GM21528 (cell line): ENCODE results near the gene TRDMT1.

Source experiments
- ATAC-seq: cut with Tn5 transposase; IDR thresholded peaks from one replicate; pipeline ENCODE4 v1.9.1; 2021; ENCODE audit warnings: mild to moderate bottlenecking, moderate library complexity; ENCODE audit not compliant: unreplicated experiment, low FRiP score

TRDMT1 gene

DNA sequence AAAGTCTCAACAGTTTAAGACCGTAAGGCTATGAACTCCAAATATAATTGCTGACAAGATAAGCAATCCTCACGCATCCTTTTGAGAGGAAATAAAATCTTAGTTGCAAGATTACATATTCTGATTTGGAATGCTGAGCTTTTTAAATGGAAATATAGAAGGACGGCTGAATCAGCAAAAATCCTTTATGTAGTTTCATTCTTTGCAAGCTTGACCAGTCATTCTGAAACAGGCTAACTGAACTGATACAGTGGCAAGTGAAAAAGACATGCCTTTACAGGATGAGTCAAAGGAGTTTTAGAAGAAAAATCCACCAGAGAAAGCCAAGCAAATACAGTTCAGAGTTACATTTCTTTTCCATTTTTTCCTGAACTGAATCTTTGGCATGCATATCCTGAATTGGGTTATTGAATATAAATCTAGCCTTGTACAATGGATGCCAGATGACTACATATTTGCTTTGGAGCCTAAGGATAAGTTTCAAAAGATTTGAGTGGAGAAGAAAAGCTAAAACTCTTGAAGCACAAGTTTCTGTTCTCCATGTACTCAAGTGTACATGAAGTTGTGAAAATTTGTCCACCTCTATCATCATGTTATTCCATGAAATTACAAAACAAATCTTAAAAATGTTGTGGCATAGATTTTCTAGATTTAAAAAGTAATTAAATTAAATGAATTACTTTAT, 30.9 kb upstream of the TRDMT1 start:
- no peak for ATAC-seq

DNA sequence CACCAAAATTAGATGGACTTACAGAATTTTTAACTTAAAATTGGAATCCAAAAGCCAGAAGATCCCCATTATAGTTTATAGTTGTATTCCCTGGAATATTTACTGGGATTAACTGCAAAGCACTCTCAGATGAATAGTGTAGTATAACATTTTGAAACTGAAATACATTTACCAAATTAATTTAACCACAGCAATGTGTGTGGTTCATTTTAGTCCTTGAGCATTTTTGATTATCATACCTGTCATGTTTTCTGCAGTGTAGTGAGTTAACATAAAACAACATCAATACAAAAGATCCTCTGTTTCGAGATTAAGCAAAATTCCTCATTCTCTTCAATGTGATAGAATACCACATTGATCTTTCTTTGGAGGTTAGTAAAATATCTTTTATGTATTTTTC, 30.3 kb upstream of the TRDMT1 start:
- ATAC-seq, result no peak

DNA sequence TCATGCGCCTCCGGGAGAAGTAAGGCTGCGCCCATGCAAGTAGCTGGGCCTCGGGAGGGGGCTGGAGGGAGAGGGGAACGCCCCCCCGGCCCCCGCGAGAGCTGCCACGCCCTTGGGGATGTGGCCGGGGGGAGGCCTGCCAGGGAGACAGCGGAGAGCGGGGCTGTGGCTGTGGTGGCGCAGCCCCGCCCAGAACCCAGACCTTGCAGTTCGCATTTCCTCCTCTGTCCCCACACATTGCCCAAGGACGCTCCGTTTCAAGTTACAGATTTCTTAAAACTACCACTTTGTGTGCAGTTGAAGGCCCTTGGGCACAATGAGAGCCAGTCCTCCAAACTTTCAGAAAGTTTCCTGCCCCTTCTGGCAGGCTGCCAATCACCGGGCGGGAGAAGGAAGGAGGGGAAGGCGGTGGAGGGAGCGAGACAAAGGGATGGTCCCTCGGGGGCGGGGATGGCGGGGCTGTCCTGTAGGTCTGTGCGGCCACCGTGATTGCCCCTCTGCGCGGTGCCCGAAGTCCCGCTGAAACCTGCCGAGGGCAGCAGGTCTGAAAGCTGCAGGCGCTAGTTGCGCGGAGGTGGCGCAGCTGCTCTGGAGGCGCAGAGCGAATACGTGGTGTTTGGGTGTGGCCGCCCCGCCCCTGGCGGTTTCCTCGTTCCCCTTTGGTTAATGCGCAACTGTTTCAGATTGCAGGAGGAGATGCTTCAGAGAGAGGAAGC, 28.7 kb upstream of the TRDMT1 start:
- ATAC-seq, result peak; percentile 62

DNA sequence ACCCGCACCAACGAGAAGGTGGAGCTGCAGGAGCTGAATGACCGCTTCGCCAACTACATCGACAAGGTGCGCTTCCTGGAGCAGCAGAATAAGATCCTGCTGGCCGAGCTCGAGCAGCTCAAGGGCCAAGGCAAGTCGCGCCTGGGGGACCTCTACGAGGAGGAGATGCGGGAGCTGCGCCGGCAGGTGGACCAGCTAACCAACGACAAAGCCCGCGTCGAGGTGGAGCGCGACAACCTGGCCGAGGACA, 28.2 kb upstream of the TRDMT1 start:
- ATAC-seq, result no peak

DNA sequence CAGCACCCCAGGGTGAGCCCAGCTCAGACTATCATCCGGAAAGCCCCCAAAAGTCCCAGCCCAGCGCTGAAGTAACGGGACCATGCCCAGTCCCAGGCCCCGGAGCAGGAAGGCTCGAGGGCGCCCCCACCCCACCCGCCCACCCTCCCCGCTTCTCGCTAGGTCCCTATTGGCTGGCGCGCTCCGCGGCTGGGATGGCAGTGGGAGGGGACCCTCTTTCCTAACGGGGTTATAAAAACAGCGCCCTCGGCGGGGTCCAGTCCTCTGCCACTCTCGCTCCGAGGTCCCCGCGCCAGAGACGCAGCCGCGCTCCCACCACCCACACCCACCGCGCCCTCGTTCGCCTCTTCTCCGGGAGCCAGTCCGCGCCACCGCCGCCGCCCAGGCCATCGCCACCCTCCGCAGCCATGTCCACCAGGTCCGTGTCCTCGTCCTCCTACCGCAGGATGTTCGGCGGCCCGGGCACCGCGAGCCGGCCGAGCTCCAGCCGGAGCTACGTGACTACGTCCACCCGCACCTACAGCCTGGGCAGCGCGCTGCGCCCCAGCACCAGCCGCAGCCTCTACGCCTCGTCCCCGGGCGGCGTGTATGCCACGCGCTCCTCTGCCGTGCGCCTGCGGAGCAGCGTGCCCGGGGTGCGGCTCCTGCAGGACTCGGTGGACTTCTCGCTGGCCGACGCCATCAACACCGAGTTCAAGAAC, 27.7 kb upstream of the TRDMT1 start:
- peak; percentile 16 for ATAC-seq

DNA sequence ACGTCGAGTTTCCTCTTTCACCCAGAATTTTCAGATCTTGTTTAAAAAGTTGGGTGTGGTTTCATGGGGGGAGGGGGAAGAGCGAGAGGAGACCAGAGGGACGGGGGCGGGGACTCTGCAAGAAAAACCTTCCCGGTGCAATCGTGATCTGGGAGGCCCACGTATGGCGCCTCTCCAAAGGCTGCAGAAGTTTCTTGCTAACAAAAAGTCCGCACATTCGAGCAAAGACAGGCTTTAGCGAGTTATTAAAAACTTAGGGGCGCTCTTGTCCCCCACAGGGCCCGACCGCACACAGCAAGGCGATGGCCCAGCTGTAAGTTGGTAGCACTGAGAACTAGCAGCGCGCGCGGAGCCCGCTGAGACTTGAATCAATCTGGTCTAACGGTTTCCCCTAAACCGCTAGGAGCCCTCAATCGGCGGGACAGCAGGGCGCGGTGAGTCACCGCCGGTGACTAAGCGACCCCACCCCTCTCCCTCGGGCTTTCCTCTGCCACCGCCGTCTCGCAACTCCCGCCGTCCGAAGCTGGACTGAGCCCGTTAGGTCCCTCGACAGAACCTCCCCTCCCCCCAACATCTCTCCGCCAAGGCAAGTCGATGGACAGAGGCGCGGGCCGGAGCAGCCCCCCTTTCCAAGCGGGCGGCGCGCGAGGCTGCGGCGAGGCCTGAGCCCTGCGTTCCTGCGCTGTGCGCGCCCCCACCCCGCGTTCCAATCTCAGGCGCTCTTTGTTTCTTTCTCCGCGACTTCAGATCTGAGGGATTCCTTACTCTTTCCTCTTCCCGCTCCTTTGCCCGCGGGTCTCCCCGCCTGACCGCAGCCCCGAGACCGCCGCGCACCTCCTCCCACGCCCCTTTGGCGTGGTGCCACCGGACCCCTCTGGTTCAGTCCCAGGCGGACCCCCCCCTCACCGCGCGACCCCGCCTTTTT, 26.9 kb upstream of the TRDMT1 start, which contains the start of gene VIM:
TSS of gene VIM (plus strand) at position 151 of the 925 bp plus-strand sequence. CDS start 1,182 bp downstream, outside the sequence.
- peak; percentile 30 for ATAC-seq

DNA sequence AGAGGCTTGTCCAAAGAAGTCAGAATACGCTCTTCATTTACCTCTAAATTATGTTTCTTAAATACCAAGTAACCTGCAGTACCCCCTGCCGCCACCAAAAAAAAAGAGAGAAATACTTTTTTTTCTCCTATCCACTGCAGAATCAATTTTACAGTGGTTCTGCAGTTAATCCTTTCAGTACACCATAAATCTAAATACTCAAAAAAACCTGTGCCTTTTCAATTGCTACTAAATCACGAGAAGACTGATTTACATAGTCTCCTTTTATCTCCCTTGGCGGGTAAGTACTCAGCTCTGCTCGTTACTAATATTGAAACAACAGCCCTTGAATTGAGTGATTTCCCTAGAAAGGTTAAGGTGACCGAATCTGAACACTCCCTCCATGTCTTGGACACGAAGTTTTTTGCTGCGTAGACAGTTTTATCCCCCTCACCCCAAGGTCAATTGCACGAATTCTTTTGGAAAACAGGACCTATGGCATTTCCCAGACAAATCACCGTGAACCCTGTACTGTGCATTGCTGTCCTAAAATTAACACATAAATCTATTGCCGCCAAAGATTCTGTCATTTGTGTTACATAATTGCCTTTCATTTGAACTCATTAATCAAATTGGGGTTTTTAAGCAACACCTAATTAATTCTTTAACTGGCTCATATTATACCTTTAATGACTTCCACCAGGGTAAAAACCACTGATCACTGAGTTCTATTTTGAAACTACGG, 26.1 kb upstream of the TRDMT1 start:
- peak; percentile 22 for ATAC-seq

DNA sequence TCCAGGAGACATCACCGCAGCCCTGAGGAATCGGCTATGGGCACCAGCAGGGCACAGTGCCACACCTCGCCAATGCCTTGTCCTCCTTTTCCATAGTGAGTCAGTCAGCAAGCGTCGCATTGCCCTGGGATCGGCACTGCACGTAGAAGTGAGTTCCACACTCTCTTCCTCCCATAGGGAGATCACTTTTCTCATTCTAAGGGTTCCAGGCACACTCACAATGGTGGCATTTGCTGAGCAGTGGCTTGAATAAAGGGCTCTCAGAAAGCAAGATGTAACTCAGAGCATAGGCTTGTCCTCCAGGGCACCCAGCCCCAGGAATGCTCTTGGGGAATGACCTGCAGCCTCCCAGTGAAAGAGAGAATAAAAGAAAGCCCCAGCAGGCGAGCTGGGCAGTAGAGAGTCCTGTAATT, 25.4 kb upstream of the TRDMT1 start:
- no peak for ATAC-seq

DNA sequence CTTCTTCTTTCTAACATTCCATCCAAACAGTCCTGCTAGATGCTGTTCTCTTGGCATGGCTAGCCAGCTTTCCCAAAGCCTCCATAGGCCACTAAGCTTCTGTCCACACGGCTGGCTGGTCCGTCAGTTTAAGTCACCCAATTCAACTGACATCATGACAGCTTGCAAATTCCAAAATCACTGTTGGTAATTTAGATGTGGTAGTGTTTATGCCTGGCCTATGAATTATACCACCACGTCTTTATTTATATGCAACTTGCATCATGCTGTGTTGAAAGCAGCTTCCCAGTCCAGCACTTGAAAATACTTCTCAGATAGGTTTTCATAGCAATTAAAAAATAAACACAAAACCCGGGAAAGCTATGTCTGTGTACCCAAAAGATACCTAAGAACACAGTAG, 24.3 kb upstream of the TRDMT1 start:
- no peak for ATAC-seq

DNA sequence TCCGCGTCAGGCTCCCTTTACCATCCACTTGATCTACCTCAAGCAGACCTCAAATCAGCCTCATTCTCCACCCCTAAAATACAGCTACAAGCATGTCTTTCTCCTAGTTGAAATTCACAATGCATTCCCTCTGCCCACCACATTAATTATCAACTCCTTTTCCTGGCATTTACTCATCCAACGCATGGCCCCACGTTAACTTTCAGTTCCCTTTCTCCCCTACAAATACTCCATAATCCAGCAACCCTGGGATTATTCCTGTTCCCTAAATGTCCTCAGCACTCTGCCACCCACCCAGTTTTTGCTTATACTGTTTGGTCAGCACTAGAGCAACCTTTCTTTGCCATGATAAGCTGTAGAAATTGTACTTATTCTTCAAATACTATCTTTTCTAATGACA, 20.9 kb upstream of the TRDMT1 start:
- ATAC-seq, result no peak

DNA sequence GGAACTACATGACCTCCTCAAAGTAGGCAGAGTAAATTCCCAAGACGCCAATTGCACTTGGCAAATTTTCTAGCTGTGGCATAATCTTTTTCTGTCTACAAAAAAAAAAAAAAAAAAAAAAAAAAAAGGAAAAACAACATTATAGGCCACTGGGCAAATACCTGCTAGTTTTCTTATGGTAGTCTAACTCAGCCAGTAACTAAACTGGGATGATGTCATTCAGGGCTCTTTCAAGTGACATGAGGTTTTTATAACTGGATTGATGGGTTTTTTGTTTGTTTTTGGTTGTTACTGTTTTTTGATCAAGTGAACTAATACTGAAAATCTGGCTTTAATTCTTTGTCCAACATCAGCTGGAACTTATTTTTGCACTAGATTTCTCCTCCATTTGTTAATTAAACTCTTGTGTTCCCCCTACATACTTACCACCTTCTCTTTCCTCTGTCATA, 19.2 kb upstream of the TRDMT1 start:
- no peak for ATAC-seq

DNA sequence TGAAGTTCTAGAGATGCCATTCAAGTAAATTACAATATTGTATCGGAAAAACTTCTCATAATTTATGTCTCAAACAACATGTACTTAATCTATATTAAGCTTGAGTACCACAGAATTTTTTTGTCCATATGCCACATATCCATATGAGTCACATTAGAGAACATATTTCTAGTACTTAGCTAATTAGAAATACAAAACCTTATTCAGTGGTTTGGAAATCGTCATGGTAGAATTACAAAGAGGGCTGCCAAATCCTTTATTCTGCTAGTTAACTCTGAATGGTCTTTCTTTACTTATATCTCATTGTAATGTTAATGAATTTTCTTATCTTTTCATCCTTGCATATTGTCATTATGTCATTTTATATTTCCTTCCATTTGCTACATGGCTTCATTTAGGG, 17.6 kb upstream of the TRDMT1 start:
- no peak for ATAC-seq

DNA sequence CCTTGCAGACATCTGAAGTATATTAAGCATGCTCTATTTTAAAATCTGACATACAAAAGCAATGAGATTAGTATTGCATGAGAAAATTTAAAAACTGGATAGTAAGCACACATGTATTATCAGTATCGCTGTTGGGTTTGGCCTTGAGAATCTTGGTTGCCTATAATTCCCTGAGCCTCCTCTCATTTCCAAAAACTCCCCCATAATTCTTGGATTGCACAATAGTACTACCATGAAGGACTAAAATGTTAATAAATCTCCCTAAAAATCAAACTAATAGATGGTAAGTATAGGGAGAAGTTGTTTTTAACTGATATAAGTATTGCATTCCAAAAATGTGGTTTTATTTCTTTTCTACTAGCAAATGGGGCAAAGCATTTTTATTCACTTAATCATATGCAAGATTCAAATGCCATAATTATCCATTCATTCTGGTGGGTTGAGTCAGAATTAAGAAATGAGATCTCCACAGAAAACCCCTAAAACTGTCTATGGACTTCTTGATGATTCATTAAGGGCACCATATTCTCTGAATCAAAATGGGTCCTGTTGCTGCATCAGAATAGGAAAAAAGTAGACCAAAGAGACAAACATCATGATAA, 16.3 kb upstream of the TRDMT1 start:
- no peak for ATAC-seq

DNA sequence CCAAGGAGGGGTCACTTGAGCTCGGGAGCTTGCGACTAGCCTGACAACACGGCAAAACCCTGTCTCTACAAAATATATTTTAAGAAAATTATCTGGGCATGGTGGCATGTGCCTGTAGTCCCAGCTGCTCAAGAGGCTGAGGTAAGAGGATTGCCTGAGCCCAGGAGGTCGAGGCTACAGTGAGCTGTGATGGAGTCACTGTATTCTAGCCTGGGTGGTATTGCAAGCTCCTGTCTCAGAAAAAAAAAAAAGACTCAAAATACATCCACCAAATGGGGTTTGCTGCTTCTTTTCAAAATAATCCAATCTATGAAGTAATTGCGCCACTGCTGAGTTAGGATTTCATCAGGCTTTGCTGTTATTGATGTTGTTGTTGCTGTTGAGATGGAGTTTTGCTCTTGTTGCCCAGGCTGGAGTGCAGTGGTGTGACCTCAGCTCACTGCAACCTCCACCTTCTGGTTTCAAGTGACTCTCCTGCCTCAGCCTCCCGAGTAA, 15.5 kb upstream of the TRDMT1 start:
- ATAC-seq, result no peak

DNA sequence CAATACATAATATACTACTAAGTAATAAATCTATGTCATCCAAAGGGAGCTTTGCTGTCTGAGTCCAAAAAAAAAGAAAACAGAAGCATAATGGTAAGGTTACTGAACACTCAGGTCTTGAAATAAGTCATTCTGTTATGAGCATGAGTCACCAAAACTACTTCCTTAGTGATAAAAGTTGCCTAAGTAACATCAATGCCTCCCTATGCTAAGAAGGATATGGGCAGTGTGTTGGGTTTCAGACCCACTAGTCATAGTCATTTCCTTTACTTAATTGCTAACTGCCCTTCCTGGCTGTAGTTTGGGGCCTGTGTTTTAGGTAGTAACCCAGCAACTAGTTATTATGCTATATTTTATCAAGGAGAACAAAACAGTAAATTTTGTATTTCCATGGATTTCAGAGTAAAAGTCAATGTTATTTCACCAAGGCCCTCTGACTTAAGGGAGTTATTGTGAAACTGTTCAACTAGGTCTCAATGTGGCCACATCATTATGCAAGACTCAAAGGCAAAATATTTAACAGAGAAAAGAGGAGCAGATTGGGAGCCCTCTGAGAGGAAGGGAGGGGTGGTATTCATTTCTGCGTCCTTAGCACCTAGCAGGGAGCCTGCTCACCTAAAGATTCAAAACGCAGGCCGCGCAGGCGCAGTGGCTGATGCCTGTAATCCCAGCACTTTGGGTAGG, 14.9 kb upstream of the TRDMT1 start:
- ATAC-seq, result peak; percentile 100

DNA sequence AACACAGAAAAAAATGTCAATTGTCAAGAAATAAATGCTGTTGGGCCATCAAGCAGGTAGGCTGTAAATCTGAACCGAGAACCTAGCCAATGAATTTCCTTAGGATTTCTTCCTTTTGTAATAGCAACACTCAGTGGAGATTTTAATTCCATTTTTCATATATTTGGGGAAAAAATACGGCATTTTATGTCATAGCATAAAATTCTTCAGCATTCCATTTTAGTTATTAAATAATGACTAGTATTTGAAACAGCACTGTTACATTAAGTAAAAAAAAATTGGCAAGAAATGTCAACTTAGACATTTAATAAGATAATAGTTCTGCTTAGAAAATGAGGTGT, 14.3 kb upstream of the TRDMT1 start:
- no peak for ATAC-seq

DNA sequence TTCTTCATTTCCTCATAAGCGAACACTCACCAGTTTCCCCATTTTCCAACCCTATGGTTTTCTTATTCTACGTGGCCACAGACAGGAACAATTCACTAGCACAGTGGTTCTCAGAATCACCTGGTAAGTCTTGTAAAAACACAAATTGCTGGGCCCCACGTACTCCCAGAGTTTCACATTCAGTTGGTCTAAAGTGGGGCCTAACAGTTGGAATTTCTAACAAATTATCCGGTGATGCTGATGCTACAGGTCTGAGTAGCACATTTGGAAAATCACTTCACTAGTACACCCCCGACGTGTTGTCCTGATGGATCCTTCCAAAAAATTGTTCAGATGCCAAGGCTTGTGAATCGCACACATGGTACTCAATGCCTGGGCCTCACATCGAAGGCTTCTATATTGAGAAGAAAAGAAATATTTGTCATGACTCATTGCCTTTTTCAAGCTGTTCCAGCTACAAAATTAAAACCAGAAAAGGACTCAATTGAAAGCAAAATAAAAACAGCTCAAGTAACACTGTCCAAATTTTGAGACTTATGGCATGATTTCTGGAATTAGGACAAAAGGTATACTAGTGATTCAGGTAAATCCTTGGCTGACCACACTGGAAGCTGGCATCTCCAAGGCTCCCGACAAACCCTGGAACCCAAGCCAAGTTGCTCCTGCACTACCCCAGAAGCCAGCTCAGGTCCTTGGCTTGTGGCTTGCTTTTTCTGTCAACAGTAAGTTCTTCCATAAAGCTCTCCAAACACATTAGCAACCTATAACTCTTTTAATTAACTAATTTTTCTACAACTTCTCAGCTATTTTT, 13.7 kb upstream of the TRDMT1 start:
- ATAC-seq, result no peak

DNA sequence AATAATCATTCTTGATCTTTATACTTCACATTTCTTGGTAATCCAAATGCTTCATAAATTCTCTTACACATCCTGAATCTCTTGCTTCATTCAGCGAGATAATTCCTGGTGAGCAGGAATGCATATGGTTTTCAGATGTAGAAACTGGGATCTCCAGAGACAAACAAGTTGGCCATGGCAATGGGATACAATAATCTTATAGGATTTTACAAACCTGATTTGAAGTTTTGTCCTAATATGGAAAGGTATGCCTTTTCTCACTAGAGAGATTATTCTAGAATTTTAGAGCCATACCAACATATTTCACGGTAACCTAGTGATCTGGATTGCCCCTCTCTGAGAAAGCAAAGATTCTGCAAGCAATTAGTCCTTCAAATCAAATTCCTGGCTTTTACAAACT, 13.1 kb upstream of the TRDMT1 start:
- no peak for ATAC-seq
